OCI-LY1 (cell line): Measurements from ENCODE around the gene DPH6.

Source experiments
- H2AFZ ChIP-seq: fragments of 200-600 bp; sonication (generic), shearing (Covaris generic); 2 replicates; pipeline ENCODE4 v1.6.0; 2014; ENCODE audit warnings: antibody characterized with exemption, mild to moderate bottlenecking, low read length
- H3F3A ChIP-seq: fragments of 200-600 bp; sonication (generic), shearing (Covaris generic); 2 replicates; pipeline ENCODE4 v1.6.0; 2014; ENCODE audit warnings: mild to moderate bottlenecking, antibody characterized with exemption, low read length, moderate library complexity; ENCODE audit not compliant: insufficient read depth
- H3K27ac ChIP-seq: fragments of 200-600 bp; sonication (generic); 2 replicates; pipeline ENCODE4 v1.5.1; 2014; ENCODE audit warnings: low read length, mixed run types, mild to moderate bottlenecking, low read depth; ENCODE audit not compliant: poor library complexity, severe bottlenecking
- H3K27me3 ChIP-seq: fragments of 200-600 bp; sonication (generic); 2 replicates; pipeline ENCODE4 v1.6.0; 2014; ENCODE audit warnings: antibody characterized with exemption, mild to moderate bottlenecking, low read length, moderate library complexity; ENCODE audit not compliant: insufficient read depth
- H3K36me3 ChIP-seq: fragments of 200-600 bp; sonication (generic); 2 replicates; pipeline ENCODE4 v1.6.1; 2014; ENCODE audit warnings: mild to moderate bottlenecking, antibody characterized with exemption, low read length, moderate library complexity, mixed read lengths; ENCODE audit not compliant: insufficient read depth
- H3K4me1 ChIP-seq: fragments of 200-600 bp; sonication (generic); 2 replicates; pipeline ENCODE4 v1.5.1; 2014; ENCODE audit warnings: mild to moderate bottlenecking, low read length, moderate library complexity; ENCODE audit not compliant: insufficient read depth, severe bottlenecking
- H3K4me2 ChIP-seq: fragments of 200-600 bp; sonication (generic), shearing (Covaris generic); 2 replicates; pipeline ENCODE4 v1.6.1; 2014; ENCODE audit warnings: low read length
- H3K4me3 ChIP-seq: fragments of 200-600 bp; sonication (generic); 2 replicates; pipeline ENCODE4 v1.5.1; 2014; ENCODE audit warnings: low read length, low read depth, mild to moderate bottlenecking, mixed read lengths; ENCODE audit not compliant: poor library complexity, severe bottlenecking
- H3K79me2 ChIP-seq: fragments of 200-600 bp; shearing (Covaris generic); 2 replicates; pipeline ENCODE4 v1.6.1; 2016; ENCODE audit warnings: mixed run types, low read length, mixed read lengths; ENCODE audit not compliant: insufficient read depth
- H3K9ac ChIP-seq: fragments of 200-600 bp; sonication (generic), shearing (Covaris generic); 2 replicates; pipeline ENCODE4 v1.6.1; 2014; ENCODE audit warnings: mild to moderate bottlenecking, low read length, mixed read lengths
- H3K9me2 ChIP-seq: fragments of 200-600 bp; sonication (generic), shearing (Covaris generic); 2 replicates; pipeline ENCODE4 v1.6.1; 2014; ENCODE audit warnings: low read depth, mild to moderate bottlenecking, low read length, mixed read lengths
- H3K9me3 ChIP-seq: fragments of 200-600 bp; shearing (Covaris generic); 2 replicates; pipeline ENCODE4 v1.6.1; 2014; ENCODE audit warnings: low read length, mixed read lengths
- H4K20me1 ChIP-seq: fragments of 200-600 bp; sonication (generic), shearing (Covaris generic); 2 replicates; pipeline ENCODE4 v1.6.0; 2016; ENCODE audit warnings: mild to moderate bottlenecking, low read length; ENCODE audit not compliant: insufficient read depth
- CTCF ChIP-seq: fragments of 200-600 bp; sonication (generic), shearing (Covaris generic); IDR thresholded peaks from 2 replicates; pipeline ENCODE4 v1.5.1; 2017; ENCODE audit warnings: mild to moderate bottlenecking, antibody characterized with exemption, low read length, moderate library complexity, mixed read lengths
- EZH2 ChIP-seq: fragments of 200-600 bp; sonication (generic), shearing (Covaris generic); IDR thresholded peaks from 2 replicates; pipeline ENCODE4 v1.8.0; 2017; ENCODE audit warnings: borderline replicate concordance, mixed run types, mild to moderate bottlenecking, antibody characterized with exemption, low read length, moderate library complexity, mixed read lengths

Gene DPH6

GRCh38 chr15:35560870-35561269 is 14.9 kb upstream of the DPH6 start:
- no peaks in the 10 kb centered on the region for H3K79me2 ChIP-seq
- no peak overlapping the region for H3K4me3 ChIP-seq
- H3K9ac ChIP-seq, result no peak overlapping the region
- no peak overlapping the region for H3K27ac ChIP-seq
- no peak overlapping the region for H2AFZ ChIP-seq
- H3K9me3 ChIP-seq, result no peaks in the 10 kb centered on the region
- no peak for TF ChIP-seq EZH2
- TF ChIP-seq CTCF, result no peak
- no peaks in the 10 kb centered on the region for H3K36me3 ChIP-seq
- no peaks in the 10 kb centered on the region for H3F3A ChIP-seq
- H3K27me3 ChIP-seq, result no peaks in the 10 kb centered on the region
- H3K4me2 ChIP-seq, result no peak overlapping the region
- H3K9me2 ChIP-seq, result no peaks in the 10 kb centered on the region
- no peaks in the 10 kb centered on the region for H4K20me1 ChIP-seq
- no peaks in the 10 kb centered on the region for H3K4me1 ChIP-seq

GRCh38 chr15:35560258-35560657 is 14.3 kb upstream of the DPH6 start:
- H3K9me2 ChIP-seq, result no peaks in the 10 kb centered on the region
- no peaks in the 10 kb centered on the region for H3K4me1 ChIP-seq
- no peaks in the 10 kb centered on the region for H3F3A ChIP-seq
- no peaks in the 10 kb centered on the region for H3K9me3 ChIP-seq
- no peak overlapping the region for H3K27ac ChIP-seq
- H3K36me3 ChIP-seq, result no peaks in the 10 kb centered on the region
- H3K27me3 ChIP-seq, result no peaks in the 10 kb centered on the region
- H3K9ac ChIP-seq, result no peak overlapping the region
- H3K4me2 ChIP-seq, result no peak overlapping the region
- no peaks in the 10 kb centered on the region for H3K79me2 ChIP-seq
- H4K20me1 ChIP-seq, result no peaks in the 10 kb centered on the region
- no peak overlapping the region for H3K4me3 ChIP-seq
- no peak overlapping the region for H2AFZ ChIP-seq
- TF ChIP-seq CTCF, result no peak
- no peak for TF ChIP-seq EZH2

GRCh38 chr15:35559683-35560082 is 13.7 kb upstream of the DPH6 start:
- no peak overlapping the region for H3K4me2 ChIP-seq
- no peaks in the 10 kb centered on the region for H3K4me1 ChIP-seq
- no peaks in the 10 kb centered on the region for H3F3A ChIP-seq
- H3K9ac ChIP-seq, result no peak overlapping the region
- no peaks in the 10 kb centered on the region for H3K79me2 ChIP-seq
- H3K36me3 ChIP-seq, result no peaks in the 10 kb centered on the region
- H2AFZ ChIP-seq, result 0 out of 2 replicates have a peak overlapping the region, but pooled peaks have one; percentile 8
- H3K9me2 ChIP-seq, result no peaks in the 10 kb centered on the region
- no peak for TF ChIP-seq EZH2
- no peak for TF ChIP-seq CTCF
- H3K27me3 ChIP-seq, result no peaks in the 10 kb centered on the region
- no peaks in the 10 kb centered on the region for H3K9me3 ChIP-seq
- no peaks in the 10 kb centered on the region for H4K20me1 ChIP-seq
- H3K4me3 ChIP-seq, result no peak overlapping the region
- no peak overlapping the region for H3K27ac ChIP-seq
